AG04449 (cell line): ENCODE measurements around the gene GSG1L.
"Not testable (repeated sequence)": the region's sequence is repeated elsewhere in the genome, so short reads cannot be mapped to it uniquely, and the experiment has no call there.

Source experiments
- CTCF ChIA-PET: fragments of 350-600 bp; formaldehyde crosslinking; extraction: SDS; loops from one replicate; lab custom pipeline; 2021; ENCODE audit warnings: antibody characterized with exemption; lab: Yijun Ruan, JAX
- POLR2A ChIA-PET: fragments of 400-600, 350-600 bp; formaldehyde crosslinking; extraction: SDS; loops from one replicate; lab custom pipeline; 2020; ENCODE audit warnings: antibody characterized with exemption, inconsistent platforms; lab: Yijun Ruan, JAX
- DNase-seq: peaks from one replicate; pipeline ENCODE4 v3.0.0-alpha.2; 2010; ENCODE audit warnings: low read depth, low spot score
- H3K4me3 ChIP-seq: 2 replicates; pipeline ENCODE4 v1.5.1; 2011; ENCODE audit warnings: low read depth, mild to moderate bottlenecking, control low read depth, low read length
- CTCF ChIP-seq: IDR thresholded peaks from one replicate; pipeline ENCODE4 v1.5.1; 2011; ENCODE audit warnings: mild to moderate bottlenecking, moderate library complexity, low read length, control low read depth, inconsistent platforms; ENCODE audit not compliant: insufficient read depth; ENCODE audit errors: missing control alignments

GSG1L gene

GRCh38 chr16:27890006-27890405, 173.5 kb downstream of the GSG1L start:
- no peak for DNase-seq
- POLR2A ChIA-PET = no interaction called here

GRCh38 chr16:27883576-27883975, 179.9 kb downstream of the GSG1L start:
- POLR2A ChIA-PET = no interaction called here
- TF ChIP-seq CTCF = no peak
- CTCF ChIA-PET = interaction anchor here (0.8 kb wide), 1 partner anchor 187 kb away, joined by 3 read pairs; no protein-coding TSS in a partner anchor
- no peak for DNase-seq
- H3K4me3 ChIP-seq = no peak overlapping the region

More at GRCh38 chr16:27890006-27890405, 173.5 kb downstream of the GSG1L start:
- no peak for TF ChIP-seq CTCF
- CTCF ChIA-PET = no interaction called here
- no peak overlapping the region for H3K4me3 ChIP-seq

GRCh38 chr16:27880287-27880686, 183.2 kb downstream of the GSG1L start:
- ChIA-PET POLR2A (no interaction called here), CTCF (interaction anchor here (1.0 kb wide), 1 partner anchor 13 kb away, joined by 3 read pairs; no protein-coding TSS in a partner anchor)
- H3K4me3 ChIP-seq = no peak overlapping the region
- no peak for TF ChIP-seq CTCF
- no peak for DNase-seq

GRCh38 chr16:27879601-27880247, 183.8 kb downstream of the GSG1L start:
- CTCF ChIA-PET = interaction anchor here (1.0 kb wide), 1 partner anchor 13 kb away, joined by 3 read pairs; no protein-coding TSS in a partner anchor

GRCh38 chr16:27872627-27873026, 190.9 kb downstream of the GSG1L start:
- DNase-seq, H3K4me3 ChIP-seq, POLR2A ChIA-PET, CTCF ChIA-PET: not testable (repeated sequence)

More at GRCh38 chr16:27879601-27880247, 183.8 kb downstream of the GSG1L start:
- H3K4me3 ChIP-seq = no peak overlapping the region
- DNase-seq = no peak
- POLR2A ChIA-PET = no interaction called here
- no peak for TF ChIP-seq CTCF

- POLR2A ChIA-PET = no interaction called here
- DNase-seq = no peak
- no peak for TF ChIP-seq CTCF
- CTCF ChIA-PET = no interaction called here
- H3K4me3 ChIP-seq = no peak overlapping the region
Observed at GRCh38 chr16:27870116-27870798, 193.3 kb downstream of the GSG1L start.
